SK-N-SH (cell line): ENCODE results near the gene CLRN3. TPM values are rescaled to one million over a fixed set of nuclear protein-coding genes. Genes with fewer than 3 reads are reported as not detected.

Source experiments
- CTCF ChIA-PET: fragments of 300-600, 350-600 bp; formaldehyde crosslinking; extraction: SDS; loops from one replicate; lab custom pipeline; 2021; lab: Yijun Ruan, JAX
- POLR2A ChIA-PET: fragments of 350-600 bp; sonication (Branson Sonifier 250); formaldehyde crosslinking; extraction: SDS; loops from one replicate; lab custom pipeline; 2020; ENCODE audit warnings: antibody characterized with exemption, inconsistent platforms; lab: Yijun Ruan, JAX
- DNase-seq: peaks from one replicate; pipeline ENCODE4 v3.0.0; 2012
- H2AFZ ChIP-seq: fragments of 200-600 bp; sonication (generic); 2 replicates; pipeline ENCODE4 v1.8.1; 2016; ENCODE audit warnings: antibody characterized with exemption, mild to moderate bottlenecking, low read depth
- H3F3A ChIP-seq: fragments of 200-600 bp; sonication (generic); replicated peaks from 2 replicates; pipeline ENCODE3; 2016; ENCODE audit warnings: antibody characterized with exemption, mild to moderate bottlenecking; ENCODE audit not compliant: insufficient read depth
- H3K27ac ChIP-seq, 2 experiments: fragments of 200-500 bp in 1 of 2; fragments of 200-600 bp in 1 of 2; sonication (Bioruptor generic) in 1 of 2; sonication (generic), shearing (Covaris generic) in 1 of 2; 2 replicates each; pipeline versions ENCODE4 v1.5.1 to v1.6.1; 2014 to 2016; ENCODE audit warnings: low read depth in 2 of 2, inconsistent platforms in 1 of 2, low read length in 1 of 2, mild to moderate bottlenecking in 1 of 2, mixed read lengths in 1 of 2
- H3K27me3 ChIP-seq: fragments of 200-600 bp; sonication (generic), shearing (Covaris generic); 2 replicates; pipeline ENCODE4 v1.6.1; 2016; ENCODE audit warnings: mixed run types; ENCODE audit not compliant: insufficient read depth
- H3K36me3 ChIP-seq, 2 experiments: fragments of 200-500 bp in 1 of 2; fragments of 200-600 bp in 1 of 2; sonication (Bioruptor generic) in 1 of 2; sonication (generic) in 1 of 2; replicated peaks in 1 of 2; 2 replicates each; pipeline versions ENCODE3 to v1.5.1; 2014 to 2016; ENCODE audit warnings: low read length in 1 of 2, mild to moderate bottlenecking in 1 of 2; ENCODE audit not compliant: insufficient read depth in 2 of 2, control insufficient read depth in 1 of 2
- H3K4me1 ChIP-seq, 2 experiments: fragments of 200-500 bp in 1 of 2; fragments of 200-600 bp in 1 of 2; sonication (Bioruptor generic) in 1 of 2; sonication (generic), shearing (Covaris generic) in 1 of 2; 2 replicates each; pipeline versions ENCODE4 v1.5.1 to v1.6.1; 2014 to 2016; ENCODE audit warnings: low read depth in 1 of 2, low read length in 1 of 2, mixed run types in 1 of 2; ENCODE audit not compliant: insufficient read depth in 2 of 2, control insufficient read depth in 1 of 2
- H3K4me2 ChIP-seq: fragments of 200-600 bp; sonication (generic), shearing (Covaris generic); 2 replicates; pipeline ENCODE4 v1.6.1; 2017; ENCODE audit warnings: mixed run types
- H3K4me3 ChIP-seq, 2 experiments: fragments of 200-500 bp in 1 of 2; fragments of 200-600 bp in 1 of 2; sonication (Bioruptor generic) in 1 of 2; sonication (generic), shearing (Covaris generic) in 1 of 2; 2 replicates each; pipeline versions ENCODE4 v1.5.1 to v1.8.1; 2014 to 2016; ENCODE audit warnings: low read depth in 2 of 2, inconsistent platforms in 1 of 2, low read length in 1 of 2, mild to moderate bottlenecking in 1 of 2, mixed read lengths in 1 of 2, moderate library complexity in 1 of 2
- H3K79me2 ChIP-seq: fragments of 200-600 bp; sonication (generic); 2 replicates; pipeline ENCODE4 v1.8.1; 2017; ENCODE audit warnings: mild to moderate bottlenecking; ENCODE audit not compliant: insufficient read depth
- H3K9ac ChIP-seq: fragments of 200-600 bp; sonication (generic); 2 replicates; pipeline ENCODE4 v1.6.1; 2017; ENCODE audit warnings: mixed run types
- H3K9me2 ChIP-seq: fragments of 200-600 bp; sonication (generic); 2 replicates; pipeline ENCODE4 v1.6.1; 2017; ENCODE audit warnings: mixed run types
- H3K9me3 ChIP-seq: fragments of 200-600 bp; sonication (generic); 2 replicates; pipeline ENCODE4 v1.6.1; 2017; ENCODE audit warnings: mixed run types, mild to moderate bottlenecking, moderate library complexity
- H4K20me1 ChIP-seq: fragments of 200-600 bp; sonication (generic); 2 replicates; pipeline ENCODE4 v1.6.1; 2017; ENCODE audit warnings: mild to moderate bottlenecking, mixed run types; ENCODE audit not compliant: insufficient read depth
- CHD2 ChIP-seq: fragments of 150-350 bp; IDR thresholded peaks from 2 replicates; pipeline ENCODE4 v1.6.1; 2018; ENCODE audit warnings: low read length; ENCODE audit not compliant: partially characterized antibody
- FOSL2 ChIP-seq: IDR thresholded peaks from 2 replicates; pipeline ENCODE4 v1.4.0; 2012; ENCODE audit warnings: low read depth, mild to moderate bottlenecking, moderate library complexity, borderline replicate concordance
- FOXJ3 ChIP-seq: sonication (generic); formaldehyde crosslinking; IDR thresholded peaks from 2 replicates; pipeline ENCODE4 v1.5.1; 2020; ENCODE audit warnings: mild to moderate bottlenecking, missing genetic modification reagents
- FOXM1 ChIP-seq: IDR thresholded peaks from 2 replicates; pipeline ENCODE4 v1.4.0; 2012; ENCODE audit warnings: low read depth, mild to moderate bottlenecking
- MXI1 ChIP-seq: IDR thresholded peaks from 2 replicates; pipeline ENCODE4 v1.6.1; 2012; ENCODE audit warnings: mild to moderate bottlenecking, low read depth, low read length, improper control_type of control experiment
- NRF1 ChIP-seq: IDR thresholded peaks from 2 replicates; pipeline ENCODE4 v1.6.1; 2012; ENCODE audit warnings: low read depth, mild to moderate bottlenecking, low read length
- RAD21 ChIP-seq: IDR thresholded peaks from 2 replicates; pipeline ENCODE4 v1.6.1; 2012; ENCODE audit warnings: mild to moderate bottlenecking, low read length
- RCOR1 ChIP-seq: fragments of 150-350 bp; IDR thresholded peaks from 2 replicates; pipeline ENCODE4 v1.6.1; 2017; ENCODE audit warnings: antibody characterized with exemption, low read length
- RXRA ChIP-seq: IDR thresholded peaks from 2 replicates; pipeline ENCODE4 v1.4.0; 2012; ENCODE audit warnings: low read depth, mild to moderate bottlenecking, borderline replicate concordance
- SMC3 ChIP-seq: IDR thresholded peaks from 2 replicates; pipeline ENCODE4 v1.6.1; 2012; ENCODE audit warnings: low read depth, low read length, improper control_type of control experiment
- TAF1 ChIP-seq: IDR thresholded peaks from 2 replicates; pipeline ENCODE4 v1.6.1; 2012; ENCODE audit warnings: low read depth, mild to moderate bottlenecking, low read length, moderate library complexity, borderline replicate concordance
- TCF12 ChIP-seq: IDR thresholded peaks from 2 replicates; pipeline ENCODE4 v1.4.0; 2012
- TEAD4 ChIP-seq: IDR thresholded peaks from 2 replicates; pipeline ENCODE4 v1.4.0; 2012; ENCODE audit warnings: mild to moderate bottlenecking, borderline replicate concordance; ENCODE audit not compliant: insufficient read depth
- WGBS: methylation state at CpG from one replicate; pipeline ENCODE4 v1.1.6; 2017; ENCODE audit warnings: low lambda C conversion rate; 5-methylcytosine and 5-hydroxymethylcytosine counted together
- polyA plus RNA-seq, 3 experiments: library from polyadenylated mRNA; depleted of rRNA; stranded (reverse); fragments of >200 nt; gene quantifications; 2 replicates each; pipeline ENCODE4 v1.2.3, GENCODE V29; 2012
- TF ChIP-seq, protein P1 (sequence below): fragments of 200-600 bp; sonication (generic); IDR thresholded peaks from 2 replicates; pipeline ENCODE4 v1.6.1; 2017; ENCODE audit warnings: antibody characterized with exemption, mild to moderate bottlenecking, moderate library complexity

The CLRN3 gene
- polyA plus RNA-seq, 1 of the 3 experiments (the other 2 are of a cell fraction), result 0.25 TPM

DNA sequence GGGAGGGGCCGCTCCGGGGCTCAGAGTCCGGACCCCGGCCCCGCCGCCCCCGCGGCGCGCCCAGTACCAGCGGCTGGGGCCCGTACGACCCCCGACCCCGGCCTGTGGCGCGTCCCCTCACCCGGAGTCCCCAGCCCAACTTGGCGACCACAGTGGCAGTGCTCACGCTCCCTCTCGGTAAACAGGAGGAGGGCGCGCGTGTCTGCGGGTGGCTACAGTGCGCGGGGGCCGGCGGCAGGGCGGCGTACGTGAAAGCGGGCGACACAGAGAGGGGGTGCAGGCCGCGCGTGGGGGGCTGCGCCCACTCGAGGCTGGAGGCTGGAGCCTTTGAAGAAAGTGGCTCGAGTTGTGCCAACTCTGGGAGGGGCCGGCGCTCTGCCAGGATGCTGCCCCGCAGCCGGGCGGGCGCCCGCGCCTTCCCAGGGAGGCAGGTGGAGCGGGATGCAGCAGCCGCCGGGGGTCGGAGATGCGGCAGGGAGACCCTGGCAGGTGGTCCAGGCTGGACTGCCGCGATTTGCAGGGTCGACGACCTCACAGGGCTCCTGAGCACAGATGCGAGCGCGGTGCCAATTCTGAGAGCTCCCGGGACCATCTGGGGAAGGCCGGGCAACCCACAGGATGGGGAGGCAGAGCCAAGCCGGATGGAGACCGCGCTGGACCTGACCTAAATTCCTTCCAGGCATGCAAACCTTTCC, 14.8 kb upstream of the CLRN3 start:
- peak; percentile 67 for DNase-seq
- peak overlapping the region; percentile 83 for H3K4me2 ChIP-seq

DNA sequence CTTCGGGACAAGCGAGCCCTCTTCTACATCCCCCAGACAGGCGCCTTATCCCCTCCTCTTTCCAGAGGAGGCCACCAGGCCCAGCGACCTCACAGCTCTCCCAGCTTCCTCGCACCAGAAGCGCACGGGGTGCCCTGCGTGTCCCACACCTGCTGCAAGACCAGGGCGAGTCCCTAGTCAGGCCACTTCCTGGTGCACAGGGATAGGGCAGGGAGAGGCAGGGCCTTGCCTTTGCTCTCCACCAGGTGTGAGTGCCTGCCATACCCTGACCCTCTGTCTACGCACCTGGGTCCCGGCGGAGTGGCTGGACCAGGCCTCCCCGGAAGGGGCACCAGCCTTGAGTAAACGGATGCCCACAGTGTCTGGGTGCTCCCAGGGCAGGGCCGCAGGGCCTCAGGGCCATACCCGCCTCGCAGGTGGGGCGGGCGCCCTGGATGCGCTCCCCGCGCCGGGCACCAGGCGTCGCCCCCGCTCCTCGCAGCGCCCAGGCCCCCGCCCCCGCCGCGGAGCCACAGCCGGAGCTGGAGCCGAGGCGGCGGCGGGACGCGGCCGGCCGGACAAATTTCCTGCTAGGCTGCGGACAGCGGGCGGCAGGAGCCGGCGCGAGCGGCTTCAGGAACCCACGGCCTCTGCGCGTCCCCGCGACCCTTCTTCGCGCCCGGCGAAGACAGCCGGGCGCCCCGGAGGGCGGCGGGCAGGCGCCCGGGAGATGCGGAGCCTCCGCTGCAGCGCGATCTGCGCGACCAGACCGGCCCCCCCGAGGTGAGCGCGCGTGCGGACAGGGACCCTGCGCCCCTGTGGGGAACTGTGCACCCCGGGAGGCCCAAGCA, 14.0 kb upstream of the CLRN3 start, which contains the start of gene PTPRE:
TSS of gene PTPRE (plus strand) at position 556 of the 830 bp plus-strand sequence. CDS start 133,779 bp downstream, outside the sequence.
- peak within 1 kb of the TSS; percentile 84; the same call in 1 of the 2 replicates for H2AFZ ChIP-seq
- H4K20me1 ChIP-seq, result no peaks in the 10 kb centered on the region
- peak within 1 kb of the TSS; percentile 63; the same call in 1 of the 2 replicates for H3K9ac ChIP-seq
- no peaks in the 10 kb centered on the region for H3K27me3 ChIP-seq
- ChIA-PET POLR2A (interaction anchor here (1.1 kb wide), 1 partner anchor 105 kb away, joined by 3 read pairs; no protein-coding TSS in a partner anchor), CTCF (interaction anchor here (0.6 to 13.6 kb wide), 54 partner anchors 9 to 1697 kb away, joined by 3 to 389 read pairs (median 4); no protein-coding TSS in a partner anchor)
- H3K4me2 ChIP-seq, result peak within 1 kb of the TSS; percentile 83
- peak within 1 kb of the TSS; percentile 70 to 77 for H3K4me3 ChIP-seq
- no peaks in the 10 kb centered on the region for H3K9me2 ChIP-seq
- TF ChIP-seq FOXM1 (no peak), RXRA (no peak), CHD2 (peak; percentile 35), TEAD4 (no peak), SMC3 (peak; percentile 100), TAF1 (no peak), MXI1 (no peak), NRF1 (peak; percentile 31; the same call in 1 of the 2 replicates), RAD21 (peak; percentile 84), FOXJ3 (CRISPR knock-in tag) (no peak), FOSL2 (no peak)
- TF ChIP-seq, protein P1, sequence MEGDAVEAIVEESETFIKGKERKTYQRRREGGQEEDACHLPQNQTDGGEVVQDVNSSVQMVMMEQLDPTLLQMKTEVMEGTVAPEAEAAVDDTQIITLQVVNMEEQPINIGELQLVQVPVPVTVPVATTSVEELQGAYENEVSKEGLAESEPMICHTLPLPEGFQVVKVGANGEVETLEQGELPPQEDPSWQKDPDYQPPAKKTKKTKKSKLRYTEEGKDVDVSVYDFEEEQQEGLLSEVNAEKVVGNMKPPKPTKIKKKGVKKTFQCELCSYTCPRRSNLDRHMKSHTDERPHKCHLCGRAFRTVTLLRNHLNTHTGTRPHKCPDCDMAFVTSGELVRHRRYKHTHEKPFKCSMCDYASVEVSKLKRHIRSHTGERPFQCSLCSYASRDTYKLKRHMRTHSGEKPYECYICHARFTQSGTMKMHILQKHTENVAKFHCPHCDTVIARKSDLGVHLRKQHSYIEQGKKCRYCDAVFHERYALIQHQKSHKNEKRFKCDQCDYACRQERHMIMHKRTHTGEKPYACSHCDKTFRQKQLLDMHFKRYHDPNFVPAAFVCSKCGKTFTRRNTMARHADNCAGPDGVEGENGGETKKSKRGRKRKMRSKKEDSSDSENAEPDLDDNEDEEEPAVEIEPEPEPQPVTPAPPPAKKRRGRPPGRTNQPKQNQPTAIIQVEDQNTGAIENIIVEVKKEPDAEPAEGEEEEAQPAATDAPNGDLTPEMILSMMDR, result peak; percentile 65
- H3K4me1 ChIP-seq, result peaks cover 0 to 12% of the 10 kb centered on the region in 2 experiments; a peak in 1 of 4 replicates
- no peaks in the 10 kb centered on the region for H3K9me3 ChIP-seq
- 48% methylated on average over 13 of the region's 78 CpGs for WGBS
- peak within 1 kb of the TSS; percentile 32 to 34 for H3K27ac ChIP-seq
- H3F3A ChIP-seq, result no peaks in the 10 kb centered on the region
- H3K36me3 ChIP-seq, result no peaks in the 10 kb centered on the region
- peak; percentile 96 for DNase-seq
- no peaks in the 10 kb centered on the region; the same call in 1 of the 2 replicates for H3K79me2 ChIP-seq

More for the DNA sequence above, 14.8 kb upstream of the CLRN3 start:
- Histone ChIP-seq H3K4me3 (peak overlapping the region; percentile 70 to 77), H3K79me2 (no peaks in the 10 kb centered on the region; the same call in 1 of the 2 replicates), H3K4me1 (peaks cover 0 to 12% of the 10 kb centered on the region in 2 experiments; a peak in 1 of 4 replicates), H2AFZ (peak overlapping the region; percentile 84; the same call in 1 of the 2 replicates), H4K20me1 (no peaks in the 10 kb centered on the region), H3F3A (no peaks in the 10 kb centered on the region), H3K9ac (peak overlapping the region; percentile 63; the same call in 1 of the 2 replicates), H3K36me3 (no peaks in the 10 kb centered on the region), H3K27me3 (no peaks in the 10 kb centered on the region), H3K9me3 (no peaks in the 10 kb centered on the region), H3K27ac (peak overlapping the region; percentile 32 to 34; a peak in 3 of 4 replicates), H3K9me2 (no peaks in the 10 kb centered on the region)
- ChIA-PET CTCF (interaction anchor here (0.6 to 13.6 kb wide), 49 partner anchors 14 to 1696 kb away, joined by 3 to 389 read pairs (median 4); no protein-coding TSS in a partner anchor), POLR2A (interaction anchor here (0.9 kb wide), 1 partner anchor 13 kb away, joined by 3 read pairs; no protein-coding TSS in a partner anchor)
- 2% methylated on average over 14 of the region's 65 CpGs for WGBS
- TF ChIP-seq, protein P1, result 0 out of 2 replicates have a peak, but pooled peaks have one; percentile 5
- TF ChIP-seq MXI1 (no peak), NRF1 (no peak), TCF12 (peak; percentile 21; the same call in 1 of the 2 replicates), RCOR1 (no peak)
